Measurements from ENCODE around the gene MYH14. TPM values are rescaled to one million over a fixed set of nuclear protein-coding genes. Genes with fewer than 3 reads are reported as not detected.

MYH14 gene
- total and polyA plus RNA-seq, 2 donors (not counting 1 experiment from before 2014, with no cell fraction given), result not detected

DNA sequence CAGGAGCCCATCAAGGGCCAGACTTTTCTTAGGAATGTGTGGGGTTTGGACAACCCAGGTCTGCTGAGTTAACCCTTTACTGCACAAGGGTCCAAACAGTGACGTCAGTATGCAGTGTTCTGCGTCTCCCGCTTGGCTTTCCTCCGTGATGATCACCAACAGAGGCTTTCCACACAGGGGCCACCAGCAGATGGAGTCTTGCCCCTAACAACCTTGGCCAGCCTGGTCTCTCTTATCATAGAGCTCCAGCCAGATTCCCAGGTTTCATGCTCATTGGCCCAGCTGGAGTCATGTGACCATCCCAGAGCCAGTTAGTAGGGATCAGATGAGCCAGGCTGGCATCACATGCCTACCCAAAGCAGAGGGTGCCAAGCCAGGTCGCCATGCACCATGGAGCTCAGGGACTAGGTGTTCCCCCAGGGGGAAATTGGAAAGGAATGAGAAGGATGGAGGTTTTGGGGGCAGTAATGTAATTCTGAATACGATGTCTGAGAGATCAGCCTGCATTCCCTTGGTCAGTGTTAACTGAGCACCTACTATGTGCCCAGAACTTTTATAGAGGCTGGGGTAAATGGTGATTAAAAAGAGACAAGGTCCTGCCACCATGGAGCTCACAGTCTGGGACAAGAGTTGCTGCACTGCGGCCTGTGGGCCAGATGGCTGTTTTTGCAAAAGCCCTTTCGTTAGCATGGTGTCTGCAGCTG, 61.2 kb downstream of the MYH14 start:
- Histone ChIP-seq H3K4me1 (ENCODE audit: control insufficient read depth, extremely low read depth, insufficient read depth, low read length) (no peaks in the 10 kb centered on the region), H2AFZ (ENCODE audit: low read length) (no peak overlapping the region), H3K36me3 (ENCODE audit: control insufficient read depth, insufficient read depth, low read length) (no peaks in the 10 kb centered on the region), H3K79me2 (ENCODE audit: control insufficient read depth, insufficient read depth, low read length) (no peaks in the 10 kb centered on the region), H3K27ac (ENCODE audit: insufficient read depth, low read length) (no peak overlapping the region), H3K9ac (ENCODE audit: insufficient read depth, low read length) (no peak overlapping the region), H3K4me3 (replicated peaks in 1 of 4; ENCODE audit: control extremely low read depth in 1 of 4, insufficient read depth in 1 of 4, low read depth in 3 of 4, low read length in 4 of 4) (no peak overlapping the region), H3K27me3 (ENCODE audit: control insufficient read depth, insufficient read depth, low read length) (no peaks in the 10 kb centered on the region), H3K9me3 (ENCODE audit: control insufficient read depth, insufficient read depth, low read depth, low read length) (no peaks in the 10 kb centered on the region), H4K20me1 (ENCODE audit: control insufficient read depth, extremely low read depth, insufficient read depth, low read length) (no peaks in the 10 kb centered on the region), H3K4me2 (ENCODE audit: extremely low read depth, insufficient read depth, low read length) (no peak overlapping the region)
- TF ChIP-seq, protein P1, sequence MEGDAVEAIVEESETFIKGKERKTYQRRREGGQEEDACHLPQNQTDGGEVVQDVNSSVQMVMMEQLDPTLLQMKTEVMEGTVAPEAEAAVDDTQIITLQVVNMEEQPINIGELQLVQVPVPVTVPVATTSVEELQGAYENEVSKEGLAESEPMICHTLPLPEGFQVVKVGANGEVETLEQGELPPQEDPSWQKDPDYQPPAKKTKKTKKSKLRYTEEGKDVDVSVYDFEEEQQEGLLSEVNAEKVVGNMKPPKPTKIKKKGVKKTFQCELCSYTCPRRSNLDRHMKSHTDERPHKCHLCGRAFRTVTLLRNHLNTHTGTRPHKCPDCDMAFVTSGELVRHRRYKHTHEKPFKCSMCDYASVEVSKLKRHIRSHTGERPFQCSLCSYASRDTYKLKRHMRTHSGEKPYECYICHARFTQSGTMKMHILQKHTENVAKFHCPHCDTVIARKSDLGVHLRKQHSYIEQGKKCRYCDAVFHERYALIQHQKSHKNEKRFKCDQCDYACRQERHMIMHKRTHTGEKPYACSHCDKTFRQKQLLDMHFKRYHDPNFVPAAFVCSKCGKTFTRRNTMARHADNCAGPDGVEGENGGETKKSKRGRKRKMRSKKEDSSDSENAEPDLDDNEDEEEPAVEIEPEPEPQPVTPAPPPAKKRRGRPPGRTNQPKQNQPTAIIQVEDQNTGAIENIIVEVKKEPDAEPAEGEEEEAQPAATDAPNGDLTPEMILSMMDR (conservative IDR thresholded peaks at IDR 0.05 in 1 of 2, IDR thresholded peaks at IDR 0.05 in 1 of 2; ENCODE audit: low read depth in 1 of 2, low read length in 2 of 2), result no peak
- TF ChIP-seq EZH2 (IDR thresholded peaks at IDR 0.05; ENCODE audit: low read length, missing control alignments), result no peak
- DNase-seq (ENCODE audit: low read depth in 2 of 2), result no peak

DNA sequence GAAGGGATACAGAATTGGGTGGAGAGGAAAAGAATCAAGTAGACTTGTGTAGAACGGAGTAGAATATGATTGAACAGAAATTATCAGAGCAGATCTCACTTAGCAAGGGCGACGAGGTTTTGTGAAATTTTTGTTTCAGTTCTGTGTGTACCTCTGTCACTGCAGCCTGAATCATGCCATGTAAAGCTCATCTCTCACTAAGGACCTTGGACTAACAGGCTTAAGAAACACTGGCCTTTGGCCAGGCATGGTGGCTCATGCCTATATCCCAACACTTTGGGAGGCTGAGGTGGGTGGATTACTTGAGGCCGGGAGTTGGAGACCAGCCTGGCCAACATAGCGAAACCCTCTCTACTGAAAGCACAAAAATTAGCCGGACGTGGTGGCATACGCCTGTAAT, 62.6 kb downstream of the MYH14 start:
- no peak overlapping the region for H3K9ac ChIP-seq (ENCODE audit: insufficient read depth, low read length)

DNA sequence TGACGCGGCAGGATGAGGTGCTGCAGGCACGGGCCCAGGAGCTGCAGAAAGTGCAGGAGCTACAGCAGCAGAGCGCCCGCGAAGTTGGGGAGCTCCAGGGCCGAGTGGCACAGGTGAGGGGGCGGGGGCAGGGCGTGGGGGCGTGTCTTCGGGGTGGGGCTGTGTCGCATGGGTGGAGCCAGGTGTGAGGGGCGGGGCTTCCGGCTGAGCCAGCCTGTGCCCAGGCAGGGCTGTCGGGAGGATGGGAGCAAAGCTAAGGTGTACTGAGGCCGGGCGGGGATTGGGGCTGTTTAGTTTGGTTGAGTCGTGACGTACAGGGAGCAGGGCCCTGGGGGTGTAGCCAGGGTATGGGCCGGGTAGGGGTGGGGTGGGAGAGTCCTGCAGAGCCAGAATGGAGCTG, 63.5 kb downstream of the MYH14 start:
- TF ChIP-seq EZH2 (IDR thresholded peaks at IDR 0.05; ENCODE audit: low read length, missing control alignments), result no peak
- TF ChIP-seq, protein P1 (conservative IDR thresholded peaks at IDR 0.05 in 1 of 2, IDR thresholded peaks at IDR 0.05 in 1 of 2; ENCODE audit: low read depth in 1 of 2, low read length in 2 of 2), result no peak
- Histone ChIP-seq H3K4me1 (ENCODE audit: control insufficient read depth, extremely low read depth, insufficient read depth, low read length) (no peaks in the 10 kb centered on the region), H3K27ac (ENCODE audit: insufficient read depth, low read length) (no peak overlapping the region), H3K79me2 (ENCODE audit: control insufficient read depth, insufficient read depth, low read length) (no peaks in the 10 kb centered on the region), H4K20me1 (ENCODE audit: control insufficient read depth, extremely low read depth, insufficient read depth, low read length) (no peaks in the 10 kb centered on the region), H3K4me2 (ENCODE audit: extremely low read depth, insufficient read depth, low read length) (no peak overlapping the region), H3K9me3 (ENCODE audit: control insufficient read depth, insufficient read depth, low read depth, low read length) (no peaks in the 10 kb centered on the region), H3K27me3 (ENCODE audit: control insufficient read depth, insufficient read depth, low read length) (no peaks in the 10 kb centered on the region), H3K4me3 (replicated peaks in 1 of 4; ENCODE audit: control extremely low read depth in 1 of 4, insufficient read depth in 1 of 4, low read depth in 3 of 4, low read length in 4 of 4) (no peak overlapping the region), H2AFZ (ENCODE audit: low read length) (no peak overlapping the region), H3K36me3 (ENCODE audit: control insufficient read depth, insufficient read depth, low read length) (no peaks in the 10 kb centered on the region), H3K9ac (ENCODE audit: insufficient read depth, low read length) (no peak overlapping the region)
- DNase-seq (ENCODE audit: low read depth in 2 of 2), result no peak

More for the DNA sequence above, 62.6 kb downstream of the MYH14 start:
- Histone ChIP-seq H2AFZ (ENCODE audit: low read length) (no peak overlapping the region), H3K36me3 (ENCODE audit: control insufficient read depth, insufficient read depth, low read length) (no peaks in the 10 kb centered on the region), H3K9me3 (ENCODE audit: control insufficient read depth, insufficient read depth, low read depth, low read length) (no peaks in the 10 kb centered on the region), H3K27ac (ENCODE audit: insufficient read depth, low read length) (no peak overlapping the region), H3K4me1 (ENCODE audit: control insufficient read depth, extremely low read depth, insufficient read depth, low read length) (no peaks in the 10 kb centered on the region), H3K4me2 (ENCODE audit: extremely low read depth, insufficient read depth, low read length) (no peak overlapping the region), H3K27me3 (ENCODE audit: control insufficient read depth, insufficient read depth, low read length) (no peaks in the 10 kb centered on the region), H4K20me1 (ENCODE audit: control insufficient read depth, extremely low read depth, insufficient read depth, low read length) (no peaks in the 10 kb centered on the region), H3K79me2 (ENCODE audit: control insufficient read depth, insufficient read depth, low read length) (no peaks in the 10 kb centered on the region), H3K4me3 (replicated peaks in 1 of 4; ENCODE audit: control extremely low read depth in 1 of 4, insufficient read depth in 1 of 4, low read depth in 3 of 4, low read length in 4 of 4) (no peak overlapping the region)
- DNase-seq (ENCODE audit: low read depth in 2 of 2), result no peak
- TF ChIP-seq, protein P1 (conservative IDR thresholded peaks at IDR 0.05 in 1 of 2, IDR thresholded peaks at IDR 0.05 in 1 of 2; ENCODE audit: low read depth in 1 of 2, low read length in 2 of 2), result no peak
- TF ChIP-seq EZH2 (IDR thresholded peaks at IDR 0.05; ENCODE audit: low read length, missing control alignments), result no peak
